Stromal cell of bone marrow (primary cell): ENCODE results near the gene KRTAP10-8.
"Not testable (repeated sequence)": the region's sequence is repeated elsewhere in the genome, so short reads cannot be mapped to it uniquely, and the experiment has no call there.

Experiments
- DNase-seq: peaks from one replicate; pipeline ENCODE4 v3.0.0-alpha.2; 2012; ENCODE audit warnings: low read depth

Gene KRTAP10-8

DNA sequence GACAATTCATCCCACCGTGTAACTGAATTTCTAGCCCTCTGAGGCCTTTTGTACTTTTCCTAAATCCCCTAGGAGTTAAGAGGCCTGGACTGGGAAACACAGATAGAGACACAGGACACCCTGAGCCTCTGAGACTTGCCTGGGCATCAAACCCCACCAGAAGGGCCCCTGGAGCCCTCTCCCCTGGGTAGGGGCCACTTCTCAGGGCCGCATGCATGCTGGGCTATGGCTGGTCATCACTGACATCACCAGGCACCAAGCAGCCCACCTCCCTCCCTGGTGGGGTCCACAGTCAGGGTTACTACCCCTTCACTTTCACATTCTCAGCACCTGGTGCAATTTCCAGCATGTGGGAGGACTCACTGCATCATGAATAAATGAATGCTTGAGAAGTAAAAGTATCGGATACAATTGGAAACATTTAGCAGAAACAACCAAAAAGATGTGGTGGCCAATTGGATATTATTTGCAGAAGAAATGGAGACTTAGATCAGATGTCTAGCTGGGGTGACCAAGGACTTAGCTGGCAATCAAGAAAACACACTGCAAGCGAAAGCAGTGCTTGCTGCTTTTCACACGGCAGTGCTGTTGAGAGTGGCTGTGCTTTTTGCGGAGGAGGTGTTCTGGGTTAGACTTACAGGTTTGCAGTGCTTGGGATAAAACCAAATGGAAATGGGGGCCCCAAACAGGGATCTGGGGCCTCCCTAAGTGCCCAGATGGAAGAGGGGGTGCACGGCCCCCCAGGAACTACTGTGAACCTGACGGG is 12.4 kb upstream of the KRTAP10-8 start:
- no peak for DNase-seq

GRCh38 chr21:44600118-44600978 is 11.5 kb upstream of the KRTAP10-8 start, which contains the start of gene KRTAP10-7:
KRTAP10-7 (plus strand) TSS chr21:44600597; CDS start chr21:44600622, 25 bp downstream.
- DNase-seq, result not testable (repeated sequence)

- DNase-seq, result not testable (repeated sequence)
These were observed 10.8 kb upstream of the KRTAP10-8 start for GRCh38 chr21:44601091-44601490.

DNA sequence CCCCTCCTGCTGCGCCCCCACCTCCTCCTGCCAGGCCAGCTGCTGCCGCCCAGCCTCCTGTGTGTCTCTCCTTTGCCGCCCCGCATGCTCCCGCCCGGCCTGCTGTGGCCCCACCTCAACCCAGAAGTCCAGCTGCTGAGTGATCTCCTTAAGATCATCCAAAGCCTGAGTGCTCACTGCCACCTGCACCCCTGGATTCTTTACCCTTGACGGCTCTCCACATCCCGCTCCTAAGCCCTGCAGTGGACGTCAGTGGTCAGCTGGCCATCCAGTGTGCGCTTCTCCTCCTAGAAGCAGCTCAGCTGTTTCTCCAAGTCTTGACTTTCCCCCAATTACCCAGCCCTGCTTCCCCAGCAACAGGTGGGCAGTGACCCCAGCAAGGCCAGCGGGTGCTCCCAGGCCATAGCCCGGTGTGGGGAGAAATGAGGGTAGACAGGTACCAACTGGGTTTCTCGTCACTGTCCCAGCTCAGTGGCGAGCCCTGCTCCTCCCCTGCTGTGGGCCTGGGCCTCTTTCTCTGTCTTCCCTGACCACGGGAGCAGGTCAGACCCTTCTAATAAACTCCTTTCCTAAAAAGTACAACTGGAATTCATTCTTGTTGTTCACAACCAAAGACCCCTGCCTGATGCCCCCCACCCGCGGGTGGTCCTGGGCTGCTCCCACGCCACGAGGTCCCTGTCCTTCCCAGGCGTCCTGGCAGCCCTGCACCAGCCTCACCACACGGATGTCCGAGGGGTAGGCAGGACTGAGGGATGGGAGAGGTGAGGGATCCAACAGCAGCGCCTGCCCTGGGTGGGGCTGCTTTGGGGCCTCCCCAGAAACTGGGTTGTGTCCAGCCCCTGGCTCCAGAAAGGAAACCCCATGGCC is 10.1 kb upstream of the KRTAP10-8 start:
- no peak for DNase-seq

DNA sequence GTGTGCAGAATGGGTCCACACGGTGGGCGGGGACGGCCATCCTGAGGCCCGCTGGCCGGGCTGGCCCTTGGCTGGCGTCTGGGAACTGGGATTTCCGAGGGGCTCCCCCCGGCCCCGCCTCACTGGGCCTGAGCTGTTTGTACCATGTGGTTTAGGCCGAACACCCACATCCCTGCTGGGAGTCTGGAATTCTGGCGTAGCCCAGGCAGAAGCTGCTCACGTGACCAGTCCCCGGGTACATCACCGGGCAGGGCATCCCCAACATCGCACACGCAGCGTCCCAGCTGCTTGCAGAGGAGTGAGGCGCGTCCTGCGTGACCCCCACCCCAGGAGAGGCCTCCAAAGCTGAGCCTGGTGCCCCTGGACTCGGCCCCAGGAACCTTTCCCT is 9.4 kb upstream of the KRTAP10-8 start:
- no peak for DNase-seq

DNA sequence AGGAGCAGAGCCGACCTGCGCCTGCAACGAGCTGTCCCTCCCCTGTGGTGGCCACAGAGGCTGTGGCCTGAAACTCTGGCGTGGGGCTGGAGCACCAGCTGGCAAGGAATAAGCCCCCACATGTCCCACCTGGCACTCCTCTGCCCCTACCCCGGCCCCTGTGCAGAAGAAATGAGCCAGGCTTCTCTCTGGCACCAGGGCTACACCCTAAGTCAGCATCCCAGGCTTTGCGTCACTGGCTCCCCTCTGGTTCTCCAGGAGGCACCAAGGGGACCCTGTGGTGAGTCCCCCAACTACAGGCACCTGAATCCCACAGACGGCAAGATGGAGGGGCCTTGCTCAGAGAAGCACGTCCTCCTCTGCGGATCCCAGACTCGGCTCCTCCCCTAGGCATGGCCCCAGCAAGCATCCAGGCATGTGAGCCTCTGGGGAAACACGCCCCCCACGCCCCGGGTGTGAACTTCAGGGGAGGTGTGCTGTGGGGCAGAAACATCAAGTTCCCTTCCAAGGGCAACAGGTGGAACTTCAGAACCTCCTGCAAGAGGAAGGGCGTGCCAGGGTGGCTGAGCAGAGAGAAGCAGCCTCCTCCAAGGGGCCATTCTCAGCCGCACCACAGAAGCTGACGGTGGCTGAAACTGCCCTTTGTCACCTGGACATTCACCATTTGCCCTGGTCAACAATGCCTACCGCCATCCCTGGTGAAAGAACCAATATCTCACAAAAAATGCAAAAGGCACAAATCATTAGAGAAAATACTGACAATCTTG is 8.6 kb upstream of the KRTAP10-8 start:
- DNase-seq, result no peak

GRCh38 chr21:44603911-44604310 is 8.0 kb upstream of the KRTAP10-8 start:
- DNase-seq, result no peak

DNA sequence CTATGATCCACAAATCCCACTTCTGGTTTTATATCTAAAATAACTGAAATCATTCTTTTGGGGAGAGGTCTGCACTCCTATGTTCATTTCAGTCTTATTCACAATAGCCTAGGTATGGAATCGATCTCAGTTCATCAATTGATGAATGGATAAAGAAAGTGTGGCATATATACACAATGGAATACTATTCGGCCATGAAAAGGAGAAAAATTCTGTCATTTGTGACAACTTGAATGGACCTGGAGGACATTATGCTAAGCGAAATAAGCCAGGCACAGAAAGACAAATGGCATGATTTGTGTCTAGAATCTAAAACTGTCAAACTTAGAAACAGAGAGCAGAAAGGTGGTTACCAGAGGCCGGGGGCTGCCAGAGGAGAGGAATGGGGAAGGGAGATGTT is 5.4 kb upstream of the KRTAP10-8 start:
- no peak for DNase-seq

GRCh38 chr21:44609193-44609592 is 2.7 kb upstream of the KRTAP10-8 start:
- no peak for DNase-seq

- not testable (repeated sequence) for DNase-seq
These were observed 1.6 kb upstream of the KRTAP10-8 start for GRCh38 chr21:44610157-44610843.

- DNase-seq, result no peak
These were observed 328 bp upstream of the KRTAP10-8 start for GRCh38 chr21:44611551-44611950.

- DNase-seq, result no peak
These were observed 870 bp downstream of the KRTAP10-8 start for GRCh38 chr21:44612669-44613229.

- DNase-seq, result no peak
These were observed 1.7 kb downstream of the KRTAP10-8 start for GRCh38 chr21:44613386-44614155.

- DNase-seq, result no peak
These were observed 2.3 kb downstream of the KRTAP10-8 start for GRCh38 chr21:44614161-44614631.

GRCh38 chr21:44614961-44615391 is 3.1 kb downstream of the KRTAP10-8 start:
- no peak for DNase-seq

- no peak for DNase-seq
These were observed 3.6 kb downstream of the KRTAP10-8 start for GRCh38 chr21:44615466-44615865.

GRCh38 chr21:44615911-44616590 is 4.2 kb downstream of the KRTAP10-8 start:
- DNase-seq, result no peak

- DNase-seq, result no peak
These were observed 4.7 kb downstream of the KRTAP10-8 start for GRCh38 chr21:44616591-44616926.

GRCh38 chr21:44617071-44617501 is 5.2 kb downstream of the KRTAP10-8 start:
- DNase-seq, result no peak
